ENCODE results near the gene OXCT1.
A peak's percentile ranks its signal among the peaks of the same experiment; 100 is the strongest.
"Not testable (repeated sequence)": the region's sequence is repeated elsewhere in the genome, so short reads cannot be mapped to it uniquely, and the experiment has no call there.

Gene OXCT1

GRCh38 chr5:41856644-41857491, 13.4 kb downstream of the OXCT1 start:
- no peak for DNase-seq (ENCODE audit: low spot score)
- Histone ChIP-seq H3K4me3 (no peak overlapping the region), H3K27ac (no peak overlapping the region)
- TF ChIP-seq CTCF (IDR thresholded peaks at IDR 0.05): peak; percentile 39

- no peak for DNase-seq (ENCODE audit: low spot score)
- Histone ChIP-seq H3K4me3 (no peak overlapping the region), H3K27ac (no peak overlapping the region)
- TF ChIP-seq CTCF (IDR thresholded peaks at IDR 0.05): no peak
These were observed 17.9 kb downstream of the OXCT1 start for GRCh38 chr5:41852293-41852692.

- no peak for TF ChIP-seq CTCF (IDR thresholded peaks at IDR 0.05)
- DNase-seq (ENCODE audit: low spot score): no peak
- Histone ChIP-seq H3K27ac (no peak overlapping the region), H3K4me3 (no peak overlapping the region)
These were observed 19.1 kb downstream of the OXCT1 start for GRCh38 chr5:41851116-41851515.

- Histone ChIP-seq H3K27ac (no peak overlapping the region), H3K4me3 (no peak overlapping the region)
- no peak for DNase-seq (ENCODE audit: low spot score)
- no peak for TF ChIP-seq CTCF (IDR thresholded peaks at IDR 0.05)
These were observed 21.2 kb downstream of the OXCT1 start for GRCh38 chr5:41848983-41849382.

GRCh38 chr5:41845751-41846150, 24.5 kb downstream of the OXCT1 start:
- DNase-seq (ENCODE audit: low spot score); H3K4me3 ChIP-seq; H3K27ac ChIP-seq: not testable (repeated sequence)

GRCh38 chr5:41844502-41844901, 25.7 kb downstream of the OXCT1 start:
- no peak for TF ChIP-seq CTCF (IDR thresholded peaks at IDR 0.05)
- no peak overlapping the region for H3K27ac ChIP-seq
- no peak for DNase-seq (ENCODE audit: low spot score)
- H3K4me3 ChIP-seq: no peak overlapping the region

GRCh38 chr5:41843456-41844370, 26.5 kb downstream of the OXCT1 start:
- DNase-seq (ENCODE audit: low spot score): no peak
- Histone ChIP-seq H3K4me3 (no peak overlapping the region), H3K27ac (no peak overlapping the region)
- TF ChIP-seq CTCF (IDR thresholded peaks at IDR 0.05): peak; percentile 32

Measured in coronary artery (tissue), 2 donors.